Caco-2 (cell line): ENCODE results near the gene TLE3. TPM values are rescaled to one million over a fixed set of nuclear protein-coding genes. Genes with fewer than 3 reads are reported as not detected.

Experiments used
- BruUV-seq: library from RNA; stranded (reverse); fragments of 400-500 nt; replicated peaks from 2 replicates; lab custom pipeline; 2021; lab: Mats Ljungman, UMichigan
- CTCF ChIA-PET: fragments of 300-600 bp; sonication (Branson Sonifier 250); formaldehyde crosslinking; loops from one replicate; lab custom pipeline; 2022; ENCODE audit warnings: antibody characterized with exemption; lab: Charles Lee
- POLR2A ChIA-PET: fragments of 300-600 bp; sonication (Branson Sonifier 250); formaldehyde crosslinking; loops from one replicate; lab custom pipeline; 2022; ENCODE audit warnings: antibody characterized with exemption; lab: Charles Lee
- DNase-seq, 2 experiments: peaks; one replicate each; pipeline versions ENCODE4 v3.0.0 to v3.0.0-alpha.2; 2020 to 2022
- H3K27me3 ChIP-seq: replicated peaks from 2 replicates; pipeline ENCODE4 v1.6.0; 2011; ENCODE audit warnings: low read length; ENCODE audit not compliant: control insufficient read depth, insufficient read depth
- H3K36me3 ChIP-seq: 2 replicates; pipeline ENCODE4 v1.5.1; 2011; ENCODE audit warnings: low read length; ENCODE audit not compliant: control insufficient read depth, insufficient read depth
- H3K4me1 ChIP-seq: fragments of 250-450 bp; sonication (Bioruptor Pico); 2 replicates; pipeline ENCODE4 v1.5.1; 2020; ENCODE audit warnings: mild to moderate bottlenecking
- H3K4me3 ChIP-seq: 2 replicates; pipeline ENCODE4 v1.5.1; 2011; ENCODE audit warnings: low read depth, mild to moderate bottlenecking, control low read depth, low read length
- H3K9me3 ChIP-seq: fragments of 250-450 bp; sonication (Bioruptor Pico); 2 replicates; pipeline ENCODE4 v1.5.1; 2020; ENCODE audit warnings: mild to moderate bottlenecking, moderate library complexity
- H3K27ac Mint-ChIP-seq: one replicate; pipeline ENCODE4 v1.8.0; 2022; ENCODE audit warnings: mixed read lengths; ENCODE audit not compliant: unreplicated experiment
- H3K27me3 Mint-ChIP-seq: one replicate; pipeline ENCODE4 v1.8.0; 2022; ENCODE audit warnings: mixed read lengths; ENCODE audit not compliant: insufficient read depth, unreplicated experiment
- H3K36me3 Mint-ChIP-seq: one replicate; pipeline ENCODE4 v1.8.0; 2022; ENCODE audit warnings: mild to moderate bottlenecking, mixed read lengths; ENCODE audit not compliant: insufficient read depth, unreplicated experiment
- H3K4me1 Mint-ChIP-seq: one replicate; pipeline ENCODE4 v1.8.0; 2022; ENCODE audit warnings: low read depth, mixed read lengths; ENCODE audit not compliant: unreplicated experiment
- H3K4me3 Mint-ChIP-seq: one replicate; pipeline ENCODE4 v1.8.0; 2022; ENCODE audit warnings: mild to moderate bottlenecking, moderate library complexity, mixed read lengths; ENCODE audit not compliant: unreplicated experiment
- H3K9me3 Mint-ChIP-seq: one replicate; pipeline ENCODE4 v1.8.0; 2022; ENCODE audit warnings: mixed read lengths; ENCODE audit not compliant: unreplicated experiment
- intact Hi-C: fragments of 100-400 bp; cut with micrococcal nuclease; formaldehyde crosslinking; loops from one replicate; pipeline ENCODE4 v1.10.0; 2022; ENCODE audit not compliant: unreplicated experiment
- total RNA-seq: library from RNA; stranded (reverse); gene quantifications from 2 replicates; pipeline ENCODE4 v1.2.3, GENCODE V29; 2022
- TF ChIP-seq, protein P1 (sequence below), 2 experiments: fragments of 200-600 bp in 1 of 2; IDR thresholded peaks; 1 replicate in 1 of 2; 2 replicates in 1 of 2; pipeline versions ENCODE4 v1.5.1 to v1.8.0; 2011 to 2022; ENCODE audit warnings: antibody characterized with exemption in 1 of 2, control low read depth in 1 of 2, inconsistent platforms in 1 of 2, low read depth in 1 of 2, low read length in 1 of 2, mild to moderate bottlenecking in 1 of 2, moderate library complexity in 1 of 2; ENCODE audit not compliant: insufficient read depth in 1 of 2, severe bottlenecking in 1 of 2, unreplicated experiment in 1 of 2

Gene TLE3
- total RNA-seq, 1 experiment from 2014 or later, result 105 TPM

DNA sequence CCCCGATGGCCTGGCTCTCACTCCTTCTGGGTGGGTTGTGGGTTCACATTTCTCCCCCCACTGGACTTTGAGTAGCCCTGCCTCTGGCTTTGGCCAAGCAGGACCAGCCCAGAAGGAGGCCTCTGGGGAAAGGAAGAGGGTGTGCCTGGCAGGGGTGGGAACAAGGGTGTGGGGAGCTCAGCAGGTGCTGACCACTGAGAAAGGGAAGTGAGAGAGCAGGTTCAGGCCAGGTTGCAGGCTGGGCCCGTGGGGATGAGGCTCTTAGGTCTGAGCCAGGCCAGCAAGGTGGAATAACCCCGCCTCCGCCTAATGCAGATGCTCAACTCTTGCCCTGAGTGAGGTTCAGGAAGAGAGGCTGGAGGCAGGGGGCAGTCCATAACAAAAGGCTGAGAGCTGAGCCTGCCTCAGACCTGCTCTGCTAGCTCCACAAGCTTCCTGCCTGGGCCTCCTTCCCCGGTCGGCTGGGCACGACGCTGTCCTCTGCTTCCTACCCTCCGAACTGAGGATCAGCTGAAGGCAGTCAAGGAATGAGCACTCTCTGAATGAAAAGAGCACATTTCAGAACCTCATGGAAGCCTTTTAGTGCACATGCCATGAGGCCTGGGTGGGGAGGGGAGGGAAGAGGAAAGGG, 82.7 kb downstream of the TLE3 start:
- H3K4me3 Mint-ChIP-seq, result no peak overlapping the region
- Histone ChIP-seq H3K27me3 (no peaks in the 10 kb centered on the region), H3K4me1 (no peaks in the 10 kb centered on the region), H3K9me3 (no peaks in the 10 kb centered on the region), H3K36me3 (no peaks in the 10 kb centered on the region), H3K4me3 (no peak overlapping the region)
- intact Hi-C loops, result loop anchor here (5.0 kb wide), 1 partner anchor 438 kb away; no protein-coding TSS in a partner anchor
- TF ChIP-seq, protein P1, sequence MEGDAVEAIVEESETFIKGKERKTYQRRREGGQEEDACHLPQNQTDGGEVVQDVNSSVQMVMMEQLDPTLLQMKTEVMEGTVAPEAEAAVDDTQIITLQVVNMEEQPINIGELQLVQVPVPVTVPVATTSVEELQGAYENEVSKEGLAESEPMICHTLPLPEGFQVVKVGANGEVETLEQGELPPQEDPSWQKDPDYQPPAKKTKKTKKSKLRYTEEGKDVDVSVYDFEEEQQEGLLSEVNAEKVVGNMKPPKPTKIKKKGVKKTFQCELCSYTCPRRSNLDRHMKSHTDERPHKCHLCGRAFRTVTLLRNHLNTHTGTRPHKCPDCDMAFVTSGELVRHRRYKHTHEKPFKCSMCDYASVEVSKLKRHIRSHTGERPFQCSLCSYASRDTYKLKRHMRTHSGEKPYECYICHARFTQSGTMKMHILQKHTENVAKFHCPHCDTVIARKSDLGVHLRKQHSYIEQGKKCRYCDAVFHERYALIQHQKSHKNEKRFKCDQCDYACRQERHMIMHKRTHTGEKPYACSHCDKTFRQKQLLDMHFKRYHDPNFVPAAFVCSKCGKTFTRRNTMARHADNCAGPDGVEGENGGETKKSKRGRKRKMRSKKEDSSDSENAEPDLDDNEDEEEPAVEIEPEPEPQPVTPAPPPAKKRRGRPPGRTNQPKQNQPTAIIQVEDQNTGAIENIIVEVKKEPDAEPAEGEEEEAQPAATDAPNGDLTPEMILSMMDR (IDR thresholded peaks at IDR 0.05; ENCODE audit: insufficient read depth in 1 of 2, low read depth in 1 of 2, low read length in 1 of 2, severe bottlenecking in 1 of 2, unreplicated experiment in 1 of 2), result no peak
- BruUV-seq, result no TSS peak
- POLR2A ChIA-PET, result no interaction called here
- CTCF ChIA-PET, result no interaction called here
- H3K4me1 Mint-ChIP-seq, result peaks cover 7% of the 10 kb centered on the region
- no peaks in the 10 kb centered on the region for H3K36me3 Mint-ChIP-seq
- peak in 1 of 2 experiments; percentile 10 for DNase-seq
- H3K27ac Mint-ChIP-seq, result no peak overlapping the region
- no peaks in the 10 kb centered on the region for H3K9me3 Mint-ChIP-seq
- H3K27me3 Mint-ChIP-seq, result no peaks in the 10 kb centered on the region

GRCh38 chr15:70014331-70014730, 83.4 kb downstream of the TLE3 start:
- Histone ChIP-seq H3K36me3 (no peaks in the 10 kb centered on the region), H3K4me1 (no peaks in the 10 kb centered on the region), H3K4me3 (no peak overlapping the region), H3K27me3 (no peaks in the 10 kb centered on the region), H3K9me3 (no peaks in the 10 kb centered on the region)
- Mint-ChIP-seq H3K36me3 (no peaks in the 10 kb centered on the region), H3K27me3 (no peaks in the 10 kb centered on the region), H3K4me1 (peaks cover 7% of the 10 kb centered on the region), H3K9me3 (no peaks in the 10 kb centered on the region), H3K27ac (no peak overlapping the region), H3K4me3 (no peak overlapping the region)
- DNase-seq, result no peak
- POLR2A ChIA-PET, result no interaction called here
- BruUV-seq, result no TSS peak
- TF ChIP-seq, protein P1 (IDR thresholded peaks at IDR 0.05; ENCODE audit: insufficient read depth in 1 of 2, low read depth in 1 of 2, low read length in 1 of 2, severe bottlenecking in 1 of 2, unreplicated experiment in 1 of 2), result no peak
- intact Hi-C loops, result loop anchor here (5.0 kb wide), 1 partner anchor 437 kb away; no protein-coding TSS in a partner anchor
- CTCF ChIA-PET, result no interaction called here

- H3K4me3 Mint-ChIP-seq, result no peak overlapping the region
- H3K9me3 Mint-ChIP-seq, result no peaks in the 10 kb centered on the region
- intact Hi-C loops, result loop anchor here (5.0 kb wide), 1 partner anchor 436 kb away; no protein-coding TSS in a partner anchor
- H3K4me1 Mint-ChIP-seq, result peaks cover 7% of the 10 kb centered on the region
- no peak overlapping the region for H3K27ac Mint-ChIP-seq
- H3K9me3 ChIP-seq, result no peaks in the 10 kb centered on the region
- no peaks in the 10 kb centered on the region for H3K27me3 Mint-ChIP-seq
- no peak for DNase-seq
- TF ChIP-seq, protein P1 (IDR thresholded peaks at IDR 0.05; ENCODE audit: insufficient read depth in 1 of 2, low read depth in 1 of 2, low read length in 1 of 2, severe bottlenecking in 1 of 2, unreplicated experiment in 1 of 2), result no peak
- ChIA-PET CTCF (no interaction called here), POLR2A (no interaction called here)
- no peaks in the 10 kb centered on the region for H3K36me3 ChIP-seq
- no TSS peak for BruUV-seq
- H3K36me3 Mint-ChIP-seq, result no peaks in the 10 kb centered on the region
- H3K4me3 ChIP-seq, result no peak overlapping the region
- H3K27me3 ChIP-seq, result no peaks in the 10 kb centered on the region
- no peaks in the 10 kb centered on the region for H3K4me1 ChIP-seq
These were observed 83.9 kb downstream of the TLE3 start for GRCh38 chr15:70013656-70014313.
